Ectodermal cell (in vitro differentiated cells): ENCODE data around the gene MCF2L.

Experiments used
- H3K27ac ChIP-seq: 2 replicates; pipeline ENCODE4 v1.7.0; 2013; ENCODE audit warnings: mild to moderate bottlenecking, low read depth, low read length; ENCODE audit not compliant: insufficient read depth, poor library complexity, severe bottlenecking
- H3K27me3 ChIP-seq: 2 replicates; pipeline ENCODE4 v1.7.0; 2013; ENCODE audit warnings: mild to moderate bottlenecking, low read length; ENCODE audit not compliant: insufficient read depth, control insufficient read depth, poor library complexity, severe bottlenecking
- H3K36me3 ChIP-seq: one replicate; pipeline ENCODE4 v1.7.0; 2013; ENCODE audit warnings: low read length; ENCODE audit not compliant: control insufficient read depth, insufficient read depth
- H3K4me1 ChIP-seq: one replicate; pipeline ENCODE4 v1.7.0; 2013; ENCODE audit warnings: low read length; ENCODE audit not compliant: control insufficient read depth, insufficient read depth
- H3K4me3 ChIP-seq: 2 replicates; pipeline ENCODE4 v1.7.0; 2013; ENCODE audit warnings: low read depth, low read length, control low read depth; ENCODE audit not compliant: insufficient read depth
- H3K9me3 ChIP-seq: 2 replicates; pipeline ENCODE4 v1.7.0; 2013; ENCODE audit warnings: mild to moderate bottlenecking, low read length, moderate library complexity; ENCODE audit not compliant: control insufficient read depth
- WGBS, 2 experiments: methylation state at CpG; one replicate each; pipeline ENCODE4 v1.1.7; 2013; ENCODE audit warnings: missing lambda C conversion rate in 2 of 2; 5-methylcytosine and 5-hydroxymethylcytosine counted together

MCF2L gene

DNA sequence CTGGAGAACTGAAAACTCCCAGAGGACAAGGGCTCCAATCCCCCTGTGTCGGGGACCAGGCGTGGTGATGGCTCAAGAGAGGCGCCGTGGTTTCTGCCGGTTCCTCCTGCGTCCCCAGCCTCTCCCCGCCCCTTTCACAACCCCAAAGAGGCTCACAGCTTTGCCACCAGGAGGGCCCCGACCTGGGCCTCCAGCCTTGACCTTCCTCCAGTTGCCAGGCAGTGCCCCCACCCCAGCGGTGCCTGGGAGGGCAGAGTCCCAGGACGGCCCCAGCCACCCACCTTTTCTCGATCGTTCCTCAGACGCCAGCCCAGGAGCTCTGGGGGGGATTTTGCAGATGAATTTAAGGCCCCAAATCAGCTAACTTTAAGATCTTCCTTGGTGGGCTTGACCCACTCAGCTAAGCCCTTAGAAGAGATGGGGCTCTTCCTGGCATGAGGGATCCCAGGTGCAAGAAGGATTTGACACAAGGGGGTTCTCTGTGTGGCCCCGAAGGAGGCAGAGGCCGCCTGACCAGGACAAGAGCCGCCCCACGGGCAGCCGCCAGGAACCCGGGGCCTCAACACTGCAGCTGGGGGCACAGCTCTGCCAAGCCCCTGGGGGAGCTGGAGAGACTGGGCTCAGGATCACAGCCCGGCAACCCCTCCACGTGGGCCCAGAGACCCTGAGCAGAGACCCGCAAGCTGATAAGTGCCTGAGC lies 47.0 kb downstream of the MCF2L start:
- WGBS, 2 experiments, result 93 to 94% methylated on average over 22 of the region's 22 CpGs
- Histone ChIP-seq H3K36me3 (no peaks in the 10 kb centered on the region), H3K4me3 (no peak overlapping the region), H3K4me1 (no peaks in the 10 kb centered on the region), H3K27me3 (no peaks in the 10 kb centered on the region), H3K9me3 (no peaks in the 10 kb centered on the region), H3K27ac (no peak overlapping the region)

DNA sequence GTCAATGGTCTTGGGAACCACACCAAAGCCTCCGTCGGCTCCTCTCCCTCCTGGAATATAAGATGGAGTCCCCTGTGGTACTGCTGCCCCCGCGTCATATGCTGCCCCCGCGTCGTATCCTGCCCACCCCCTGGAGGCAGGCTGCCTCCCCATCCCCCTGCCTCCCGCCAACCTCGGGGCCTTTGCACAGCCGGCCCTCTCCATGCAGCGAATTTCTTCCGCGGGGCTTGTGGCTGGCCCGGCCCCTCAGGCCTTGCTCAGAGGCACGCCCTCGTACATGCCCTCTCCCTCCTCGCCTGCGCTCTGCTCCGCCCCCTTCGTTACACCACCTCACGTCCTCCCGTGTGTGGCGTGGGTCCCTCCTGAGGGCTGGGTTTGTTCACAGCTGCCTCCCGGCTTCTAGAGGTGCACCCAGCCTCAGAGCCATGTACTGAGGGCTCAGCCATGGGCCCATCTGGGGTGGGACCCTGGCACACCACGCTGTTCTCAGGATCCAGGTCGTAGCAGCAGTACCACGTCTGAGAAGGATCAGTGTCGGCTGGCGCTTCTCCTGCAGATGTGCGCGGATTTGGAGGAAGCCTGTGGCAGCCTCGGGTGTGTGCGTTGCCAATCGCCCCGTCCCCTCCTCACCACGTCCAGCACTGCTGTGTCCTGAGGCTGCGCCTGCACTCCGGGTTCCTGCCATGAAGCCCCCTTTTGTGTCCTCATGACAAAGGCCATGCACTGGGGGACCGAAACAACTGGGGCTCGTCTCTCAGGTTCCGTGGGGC lies 47.7 kb downstream of the MCF2L start:
- Histone ChIP-seq H3K27ac (no peak overlapping the region), H3K27me3 (peaks cover 5% of the 10 kb centered on the region), H3K9me3 (no peaks in the 10 kb centered on the region), H3K4me1 (peaks cover 2% of the 10 kb centered on the region), H3K36me3 (no peaks in the 10 kb centered on the region), H3K4me3 (no peak overlapping the region)
- 95% methylated on average over 41 of the region's 41 CpGs for WGBS, 2 experiments

DNA sequence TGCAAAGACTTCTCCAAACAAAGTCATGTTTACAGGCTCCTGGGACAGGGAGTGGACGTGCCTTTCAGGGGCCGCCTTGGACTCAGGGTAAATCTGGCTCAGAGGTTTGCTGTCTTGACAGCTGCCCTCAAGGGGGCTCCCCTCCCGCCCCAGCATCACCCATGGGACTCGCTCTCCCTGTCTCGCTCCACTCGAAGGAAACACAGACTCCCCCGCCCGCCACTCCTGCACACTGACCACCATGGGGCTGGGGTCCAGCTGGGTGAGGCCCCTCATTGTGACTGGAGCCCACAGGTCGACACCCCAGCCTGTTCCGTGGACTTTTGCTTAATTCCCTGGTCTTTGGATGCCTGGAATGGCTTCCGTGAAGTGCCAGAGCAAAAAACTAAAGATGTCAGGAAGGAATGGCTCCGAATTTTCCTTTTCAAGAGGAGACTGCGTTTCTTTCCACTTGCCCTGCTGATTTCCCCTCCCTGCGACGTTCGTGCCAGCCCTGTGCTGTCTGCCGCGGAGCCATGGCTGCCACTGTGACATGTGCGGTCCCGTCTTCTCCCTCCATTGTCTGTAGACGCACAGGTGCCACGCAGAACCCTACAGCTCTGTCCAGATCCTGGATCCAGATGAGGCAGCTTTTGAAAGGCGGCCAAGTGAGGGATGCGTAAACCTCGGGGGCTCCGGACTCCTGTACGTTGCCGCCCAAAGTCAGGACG lies 48.6 kb downstream of the MCF2L start:
- Histone ChIP-seq H3K9me3 (no peaks in the 10 kb centered on the region), H3K27me3 (peaks cover 9% of the 10 kb centered on the region), H3K27ac (no peak overlapping the region), H3K4me1 (peaks cover 8% of the 10 kb centered on the region), H3K36me3 (no peaks in the 10 kb centered on the region), H3K4me3 (no peak overlapping the region)
- WGBS, 2 experiments, result 94 to 95% methylated on average over 29 of the region's 29 CpGs

DNA sequence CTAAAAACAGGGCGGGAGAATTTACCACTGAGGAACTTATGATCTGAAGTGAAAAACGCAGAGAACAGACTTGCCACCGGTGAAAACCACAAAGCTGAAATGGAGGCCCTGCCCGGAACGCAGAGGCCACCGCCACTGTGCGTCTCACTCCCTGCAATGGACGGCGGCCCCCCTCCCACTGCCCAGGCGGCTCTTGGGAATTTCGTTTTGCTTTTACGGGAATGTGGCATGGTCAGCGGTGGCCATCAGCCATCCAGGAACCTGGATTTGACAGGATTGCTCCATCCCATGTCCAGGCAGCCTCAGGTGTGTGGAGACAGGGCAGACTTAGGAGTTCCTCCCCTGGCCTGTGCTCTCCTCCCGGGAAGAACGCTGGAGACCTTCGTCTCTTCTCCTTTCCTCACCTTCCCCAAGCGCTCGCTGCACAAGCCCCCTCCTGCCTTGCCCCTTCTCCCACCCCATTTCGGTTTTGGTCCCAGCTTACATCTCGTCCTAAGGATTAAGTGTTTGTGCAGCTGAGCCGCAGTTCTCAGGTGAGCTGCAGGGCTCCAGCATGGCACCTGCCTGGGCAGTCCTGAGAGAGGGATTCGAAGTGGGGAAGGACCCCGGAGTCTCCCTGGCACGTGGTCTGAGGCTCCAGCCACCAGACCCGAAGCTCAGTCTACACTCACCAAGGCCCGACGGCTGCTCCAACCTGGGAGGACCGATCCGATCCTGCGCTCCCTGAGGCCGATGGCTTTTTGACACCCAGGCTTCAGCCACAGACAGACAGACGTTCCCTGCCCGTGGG lies 49.9 kb downstream of the MCF2L start:
- 95 to 96% methylated on average over 33 of the region's 33 CpGs for WGBS, 2 experiments
- no peak overlapping the region for H3K4me3 ChIP-seq
- H3K27me3 ChIP-seq, result peaks cover 12% of the 10 kb centered on the region
- H3K36me3 ChIP-seq, result no peaks in the 10 kb centered on the region
- H3K9me3 ChIP-seq, result no peaks in the 10 kb centered on the region
- H3K27ac ChIP-seq, result no peak overlapping the region
- peaks cover 17% of the 10 kb centered on the region for H3K4me1 ChIP-seq

DNA sequence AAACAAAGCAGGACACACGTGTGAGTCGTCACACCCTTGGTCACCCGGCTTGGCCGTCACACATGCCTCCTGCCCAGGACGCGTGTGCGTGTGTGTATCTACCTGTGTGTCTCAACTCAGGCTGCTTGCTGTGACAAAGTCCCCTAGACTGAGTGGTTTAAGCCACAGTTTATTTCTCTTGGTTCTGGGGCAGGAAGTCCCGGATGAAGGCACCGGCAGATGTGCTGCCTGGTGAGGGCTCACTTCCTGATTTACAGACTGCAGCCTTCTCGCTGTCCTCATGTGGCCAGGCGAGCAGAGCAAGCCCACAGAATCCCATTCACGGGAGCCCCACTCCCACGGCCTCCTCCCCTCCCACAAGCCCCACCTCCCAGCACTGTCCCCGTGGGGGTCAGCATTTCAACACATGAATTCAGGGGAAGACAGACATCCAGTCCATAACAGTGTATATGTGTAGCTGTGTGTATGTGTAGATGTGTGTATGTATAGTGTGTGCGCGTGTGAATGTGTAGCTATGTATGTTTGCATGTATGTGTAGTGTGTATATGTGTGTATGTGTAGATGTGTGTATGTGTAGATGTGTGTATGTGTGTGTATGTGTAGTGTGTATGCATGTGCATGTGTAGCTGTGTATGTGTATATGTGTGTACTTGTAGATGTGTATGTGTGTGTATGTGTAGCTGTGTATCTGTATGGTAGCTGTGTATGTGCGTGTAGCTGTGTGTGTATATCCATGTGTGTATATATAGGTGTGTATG lies 51.5 kb downstream of the MCF2L start:
- Histone ChIP-seq H3K4me1 (peaks cover 19% of the 10 kb centered on the region), H3K4me3 (no peak overlapping the region), H3K9me3 (no peaks in the 10 kb centered on the region), H3K27ac (no peak overlapping the region), H3K27me3 (peaks cover 18% of the 10 kb centered on the region), H3K36me3 (no peaks in the 10 kb centered on the region)
- WGBS, 2 experiments, result 95% methylated on average over 17 of the region's 17 CpGs

DNA sequence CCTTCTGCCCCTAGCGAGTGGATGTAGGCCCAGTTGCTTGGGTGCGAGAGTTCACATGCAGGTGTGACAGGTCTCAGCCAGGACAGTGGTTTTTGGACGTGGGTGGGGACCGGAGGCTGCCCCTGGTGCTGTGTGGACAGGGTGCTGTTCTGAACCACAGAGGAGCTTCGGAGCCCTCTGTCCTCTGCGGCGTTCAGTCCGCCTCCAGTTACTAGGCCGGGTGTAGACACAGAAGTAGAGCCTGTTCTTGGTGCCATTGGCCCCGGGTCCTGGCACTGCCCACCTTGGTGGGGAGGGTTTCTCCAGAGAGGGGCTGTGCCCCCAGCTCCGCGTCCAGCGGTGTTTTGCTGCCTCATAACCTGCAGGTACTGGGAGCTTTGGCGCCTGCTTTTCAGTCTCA lies 52.4 kb downstream of the MCF2L start:
- no peak overlapping the region for H3K4me3 ChIP-seq
- peaks cover 19% of the 10 kb centered on the region for H3K4me1 ChIP-seq
- no peaks in the 10 kb centered on the region for H3K9me3 ChIP-seq
- no peaks in the 10 kb centered on the region for H3K36me3 ChIP-seq
- H3K27me3 ChIP-seq, result peaks cover 18% of the 10 kb centered on the region
- WGBS, 2 experiments, result 97% methylated on average over 14 of the region's 14 CpGs
- H3K27ac ChIP-seq, result no peak overlapping the region

DNA sequence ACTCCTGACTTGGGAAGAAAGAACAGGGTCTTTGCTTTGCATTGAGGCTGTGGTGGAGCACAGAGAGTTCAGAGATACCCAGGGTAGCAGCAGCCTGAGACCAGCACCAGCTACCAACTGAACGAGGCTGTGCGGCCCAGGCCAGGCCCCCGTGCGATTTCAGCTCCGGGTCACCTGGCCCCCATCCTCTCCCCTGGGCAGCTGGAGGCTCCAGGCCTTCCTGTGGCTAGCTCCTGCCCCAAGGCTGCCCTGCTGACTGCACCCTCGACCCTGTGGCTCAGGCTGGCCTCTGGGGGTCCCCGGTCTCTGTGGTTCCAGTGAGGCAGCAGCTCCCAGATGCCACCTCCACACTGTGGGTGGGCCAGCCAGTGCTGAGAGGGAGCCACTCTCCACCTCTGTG lies 52.8 kb downstream of the MCF2L start:
- 91% methylated on average over 7 of the region's 7 CpGs for WGBS, 2 experiments
- no peaks in the 10 kb centered on the region for H3K36me3 ChIP-seq
- peaks cover 19% of the 10 kb centered on the region for H3K4me1 ChIP-seq
- no peaks in the 10 kb centered on the region for H3K9me3 ChIP-seq
- H3K27me3 ChIP-seq, result peaks cover 18% of the 10 kb centered on the region
- no peak overlapping the region for H3K27ac ChIP-seq
- no peak overlapping the region for H3K4me3 ChIP-seq

DNA sequence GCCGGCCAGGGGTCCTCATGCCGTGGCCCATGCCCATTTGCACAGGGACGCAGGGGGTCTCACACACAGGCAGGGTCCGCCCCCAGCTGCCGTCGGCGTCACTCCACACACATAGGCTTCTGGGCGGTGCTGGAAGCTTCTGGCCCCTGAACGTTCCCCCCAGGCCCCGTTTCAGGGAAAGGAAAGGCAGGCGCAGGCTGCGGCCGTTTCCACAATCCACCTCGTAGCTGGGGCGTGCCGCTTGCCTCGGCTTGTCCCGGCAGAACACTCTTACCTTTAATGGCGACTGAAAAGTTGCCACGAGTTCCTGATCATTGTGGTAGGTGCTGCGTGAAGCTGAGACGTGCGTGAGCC lies 53.4 kb downstream of the MCF2L start:
- H3K4me1 ChIP-seq, result peaks cover 19% of the 10 kb centered on the region
- no peaks in the 10 kb centered on the region for H3K36me3 ChIP-seq
- peaks cover 18% of the 10 kb centered on the region for H3K27me3 ChIP-seq
- H3K4me3 ChIP-seq, result no peak overlapping the region
- WGBS, 2 experiments, result 34 to 40% methylated on average over 22 to 23 of the region's 23 CpGs
- no peaks in the 10 kb centered on the region for H3K9me3 ChIP-seq
- H3K27ac ChIP-seq, result peak overlapping the region; percentile 89

DNA sequence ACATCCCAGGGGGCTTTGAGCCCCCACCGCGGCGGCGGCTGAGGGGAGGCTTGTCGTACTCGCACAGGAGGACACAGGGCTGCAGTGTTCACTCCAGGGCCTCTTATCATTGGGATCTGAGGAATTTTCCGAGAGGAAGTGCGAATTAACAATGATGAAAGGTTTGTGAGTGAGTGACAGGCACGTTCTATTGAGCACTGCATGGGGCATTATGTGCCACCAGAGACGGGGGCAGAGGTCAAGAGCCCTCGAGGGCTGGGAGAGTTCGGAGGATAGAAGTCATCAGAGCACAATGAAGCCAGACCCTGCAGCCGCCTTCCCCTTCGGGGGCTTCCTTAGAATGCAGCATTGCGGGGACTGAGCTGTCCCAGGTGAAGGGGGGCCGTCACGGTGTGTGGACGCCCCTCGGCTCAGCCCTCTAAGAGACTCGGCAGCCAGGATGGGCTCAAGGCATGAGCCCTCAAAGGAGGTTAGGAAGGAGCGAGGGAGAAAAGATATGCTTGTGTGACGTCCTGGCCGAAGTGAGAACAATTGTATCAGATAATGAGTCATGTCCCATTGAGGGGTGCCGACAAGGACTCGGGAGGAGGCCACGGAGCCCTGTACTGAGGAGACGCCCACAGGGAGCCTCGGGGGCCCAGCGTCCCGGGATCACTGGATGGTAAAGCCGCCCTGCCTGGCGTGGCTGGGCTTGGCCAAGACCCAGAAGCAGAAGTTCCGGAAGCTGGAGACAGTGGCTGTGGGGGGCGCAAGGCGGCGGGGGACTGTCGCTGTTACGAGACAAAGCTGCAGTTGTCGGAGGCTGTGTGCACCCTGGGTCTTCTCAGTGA lies 53.9 kb downstream of the MCF2L start:
- H3K9me3 ChIP-seq, result no peaks in the 10 kb centered on the region
- no peaks in the 10 kb centered on the region for H3K36me3 ChIP-seq
- H3K27me3 ChIP-seq, result peaks cover 18% of the 10 kb centered on the region
- WGBS, 2 experiments, result 17 to 20% methylated on average over 39 of the region's 39 CpGs
- no peak overlapping the region for H3K4me3 ChIP-seq
- peak overlapping the region; percentile 89 for H3K27ac ChIP-seq
- peaks cover 19% of the 10 kb centered on the region for H3K4me1 ChIP-seq
